Measurements from ENCODE around the gene BANF2. TPM values are rescaled to one million over a fixed set of nuclear protein-coding genes. Genes with fewer than 3 reads are reported as not detected.

Gene BANF2
- total RNA-seq, 1 donor from 2014 or later = not detected

GRCh38 chr20:17678295-17678694 lies 21.5 kb upstream of the BANF2 start:
- Histone ChIP-seq H3K27me3 (no peaks in the 10 kb centered on the region), H3K9me3 (no peaks in the 10 kb centered on the region), H3K36me3 (peaks cover 23% of the 10 kb centered on the region), H3K4me1 (peaks cover 61% of the 10 kb centered on the region), H3K27ac (no peak overlapping the region), H3K4me3 (no peak overlapping the region)
- TF ChIP-seq CTCF (IDR thresholded peaks at IDR 0.05) = no peak
- intact Hi-C loops (cut with DNase I) = no loop called here
- DNase-seq = no peak
- ATAC-seq = no peak

- H3K4me1 ChIP-seq = peaks cover 57% of the 10 kb centered on the region
- intact Hi-C loops (cut with DNase I) = no loop called here
- H3K36me3 ChIP-seq = peaks cover 23% of the 10 kb centered on the region
- H3K27me3 ChIP-seq = no peaks in the 10 kb centered on the region
- no peak overlapping the region for H3K4me3 ChIP-seq
- H3K27ac ChIP-seq = peak overlapping the region; percentile 95
- no peak for TF ChIP-seq CTCF (IDR thresholded peaks at IDR 0.05)
- no peak for ATAC-seq
- DNase-seq = no peak
- no peaks in the 10 kb centered on the region for H3K9me3 ChIP-seq
Observed at GRCh38 chr20:17678886-17679285, 20.9 kb upstream of the BANF2 start.

DNA sequence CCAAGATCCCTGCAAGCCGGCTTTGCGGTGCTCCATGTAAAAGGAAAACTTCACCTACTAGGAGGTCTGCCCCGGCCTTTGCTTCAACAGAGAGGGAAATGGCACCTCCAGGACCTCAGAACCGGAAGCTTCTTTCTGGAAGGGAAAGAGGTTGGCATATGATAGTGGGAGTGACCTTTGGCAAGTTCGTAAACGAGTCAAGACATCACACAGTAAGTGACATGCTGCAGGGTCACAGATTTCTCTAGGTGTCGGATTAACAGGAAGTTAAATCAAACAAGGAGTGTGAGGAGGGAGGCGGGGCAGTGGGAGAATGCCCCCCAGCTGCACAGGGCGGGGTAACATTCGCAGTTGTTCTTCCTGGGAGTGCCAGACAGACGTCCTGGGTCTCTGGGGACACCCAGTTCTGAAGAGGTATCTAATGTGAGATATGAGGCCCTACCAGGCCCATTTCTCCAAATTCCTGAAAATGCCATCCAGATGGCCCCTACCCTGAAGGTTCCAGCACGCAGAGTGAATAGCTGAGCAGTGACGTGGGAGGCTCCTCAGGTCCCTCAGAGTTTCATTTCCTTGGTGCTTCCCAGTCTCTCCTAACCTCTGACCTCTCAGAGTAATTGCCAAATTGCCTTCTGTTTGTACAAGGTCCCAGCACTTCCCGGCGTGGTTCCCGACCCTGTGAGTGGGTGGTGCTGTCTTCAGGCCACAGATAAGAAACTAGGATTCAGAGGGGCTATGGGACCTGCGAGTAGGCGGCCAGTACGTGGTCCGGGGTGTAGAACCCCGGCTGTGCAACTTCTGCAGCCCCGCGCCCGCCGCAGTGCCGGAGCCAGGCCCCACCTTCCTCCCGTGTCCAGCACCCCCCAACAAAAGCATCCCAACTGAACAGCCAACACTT lies 19.6 kb upstream of the BANF2 start:
- Histone ChIP-seq H3K4me1 (peaks cover 49% of the 10 kb centered on the region), H3K27me3 (no peaks in the 10 kb centered on the region), H3K27ac (peak overlapping the region; percentile 95), H3K36me3 (peaks cover 23% of the 10 kb centered on the region), H3K9me3 (no peaks in the 10 kb centered on the region), H3K4me3 (peak overlapping the region; percentile 73)
- intact Hi-C loops (cut with DNase I) = loop anchor here (10.0 kb wide), 1 partner anchor 215 kb away; no protein-coding TSS in a partner anchor
- no peak for TF ChIP-seq CTCF (IDR thresholded peaks at IDR 0.05)
- ATAC-seq = peak; percentile 31
- DNase-seq = peak; percentile 82

DNA sequence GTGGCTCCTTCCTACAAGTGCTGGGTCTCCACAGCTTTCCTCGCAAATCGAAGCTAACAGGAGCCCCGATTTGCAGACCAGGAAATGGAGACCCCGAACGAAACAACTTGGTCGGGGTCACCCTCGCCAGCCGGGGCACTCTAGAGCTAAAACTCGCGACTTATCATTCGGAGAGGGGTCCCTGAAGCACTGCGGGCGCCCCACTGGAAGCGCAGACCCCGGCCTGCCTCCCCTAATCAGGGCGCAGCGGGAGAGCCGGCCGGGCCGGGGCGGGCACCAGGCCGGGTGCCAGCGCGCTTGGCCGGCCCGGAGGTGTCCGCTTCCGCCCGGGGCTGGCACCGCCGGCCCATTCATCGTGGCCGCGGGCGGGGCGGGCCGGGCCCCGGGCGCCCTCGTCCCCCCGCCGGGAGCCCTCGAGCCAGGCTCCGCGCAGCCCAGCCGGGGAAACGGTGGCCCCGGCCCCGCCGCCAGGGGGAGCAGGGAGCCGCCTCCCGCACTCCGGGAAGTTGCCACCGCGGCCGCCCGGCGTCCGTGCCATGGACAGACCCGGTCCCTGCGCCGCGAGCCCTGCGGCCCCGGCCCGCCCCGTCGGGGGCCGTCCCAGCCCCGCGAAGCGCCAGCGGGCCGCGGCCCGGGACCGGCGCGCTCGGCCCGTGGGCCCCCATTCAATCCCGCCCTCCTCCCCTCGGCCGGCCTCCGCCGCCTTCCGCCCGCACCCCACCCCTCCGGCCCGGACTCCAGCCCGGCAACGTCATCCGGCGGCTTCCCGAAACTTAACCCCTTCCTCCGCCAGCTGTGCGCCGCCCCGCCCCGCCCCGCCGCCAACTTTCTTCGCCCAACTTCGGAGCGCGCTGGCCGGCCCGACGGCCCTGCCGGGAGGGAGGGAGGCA lies 18.7 kb upstream of the BANF2 start:
- intact Hi-C loops (cut with DNase I) = loop anchor here (10.0 kb wide), 1 partner anchor 214 kb away; no protein-coding TSS in a partner anchor
- peak; percentile 95 for DNase-seq

More for the DNA sequence above, 18.7 kb upstream of the BANF2 start:
- Histone ChIP-seq H3K27ac (peak overlapping the region; percentile 95), H3K4me3 (peak overlapping the region; percentile 73), H3K9me3 (no peaks in the 10 kb centered on the region), H3K27me3 (no peaks in the 10 kb centered on the region), H3K4me1 (peaks cover 40% of the 10 kb centered on the region), H3K36me3 (peaks cover 18% of the 10 kb centered on the region)
- TF ChIP-seq CTCF (IDR thresholded peaks at IDR 0.05) = peak; percentile 49
- ATAC-seq = peak; percentile 68

All from upper lobe of right lung (tissue), 1 donor.